CD8-positive, alpha-beta memory T cell (primary cell): ENCODE data around the gene OR2M5. TPM values are rescaled to one million over a fixed set of nuclear protein-coding genes. Genes with fewer than 3 reads are reported as not detected.
A peak's percentile ranks its signal among the peaks of the same experiment; 100 is the strongest.

Source experiments
- CTCF ChIA-PET: fragments of 350-600 bp; sonication (Branson Sonifier 250); formaldehyde crosslinking; loops from one replicate; lab custom pipeline; 2021; ENCODE audit warnings: antibody characterized with exemption; lab: Charles Lee
- POLR2A ChIA-PET: fragments of 350-600 bp; sonication (Branson Sonifier 250); formaldehyde crosslinking; loops from one replicate; lab custom pipeline; 2021; ENCODE audit warnings: antibody characterized with exemption; lab: Charles Lee
- DNase-seq, 5 donors: peaks; one replicate each; pipeline versions ENCODE4 v3.0.0 to v3.0.0-alpha.2; 2020 to 2022; ENCODE audit warnings: mixed read lengths in 1 of 5
- H3K27ac ChIP-seq: one replicate; pipeline ENCODE4 v1.7.0; 2013; ENCODE audit warnings: low read depth, mild to moderate bottlenecking, low read length, moderate library complexity
- H3K27me3 ChIP-seq: 2 replicates; pipeline ENCODE4 v1.7.0; 2013; ENCODE audit warnings: low read length, mild to moderate bottlenecking; ENCODE audit not compliant: insufficient read depth, poor library complexity, severe bottlenecking
- H3K36me3 ChIP-seq: 2 replicates; pipeline ENCODE4 v1.7.0; 2013; ENCODE audit warnings: mild to moderate bottlenecking, low read length, moderate library complexity; ENCODE audit not compliant: insufficient read depth
- H3K4me1 ChIP-seq: 2 replicates; pipeline ENCODE4 v1.7.0; 2013; ENCODE audit warnings: mild to moderate bottlenecking, low read length, moderate library complexity; ENCODE audit not compliant: insufficient read depth
- H3K4me3 ChIP-seq: 2 replicates; pipeline ENCODE4 v1.7.0; 2013; ENCODE audit warnings: mild to moderate bottlenecking, low read length
- H3K9me3 ChIP-seq: 2 replicates; pipeline ENCODE4 v1.7.0; 2013; ENCODE audit warnings: mild to moderate bottlenecking, low read length
- H3K27ac Mint-ChIP-seq, 8 donors: one replicate each; pipeline ENCODE4 v1.8.0; 2020 to 2021; ENCODE audit warnings: mixed read lengths in 8 of 8, mild to moderate bottlenecking in 6 of 8, inconsistent platforms in 3 of 8, moderate library complexity in 3 of 8
- H3K27me3 Mint-ChIP-seq, 2 donors: one replicate each; pipeline ENCODE4 v1.8.0; 2020 to 2021; ENCODE audit warnings: mixed read lengths in 2 of 2, mild to moderate bottlenecking in 1 of 2, moderate library complexity in 1 of 2
- H3K36me3 Mint-ChIP-seq, 3 donors: one replicate each; pipeline ENCODE4 v1.8.0; 2020 to 2021; ENCODE audit warnings: mixed read lengths in 3 of 3, inconsistent platforms in 1 of 3, mild to moderate bottlenecking in 1 of 3
- H3K4me1 Mint-ChIP-seq, 3 donors: one replicate each; pipeline ENCODE4 v1.8.0; 2020 to 2021; ENCODE audit warnings: mixed read lengths in 3 of 3, inconsistent platforms in 1 of 3, mild to moderate bottlenecking in 1 of 3
- H3K4me3 Mint-ChIP-seq, 7 donors: one replicate each; pipeline ENCODE4 v1.8.0; 2020 to 2021; ENCODE audit warnings: mixed read lengths in 7 of 7, mild to moderate bottlenecking in 6 of 7, moderate library complexity in 4 of 7, inconsistent platforms in 2 of 7
- H3K9me3 Mint-ChIP-seq, 5 donors: one replicate each; pipeline ENCODE4 v1.8.0; 2020 to 2022; ENCODE audit warnings: mixed read lengths in 5 of 5, mild to moderate bottlenecking in 3 of 5, moderate library complexity in 2 of 5, inconsistent platforms in 1 of 5
- polyA plus RNA-seq: library from polyadenylated mRNA; unstranded; fragments of 300-500 nt; fragmentation: Illumina TruSeq; gene quantifications from one replicate; pipeline ENCODE4 v1.2.3, GENCODE V29; 2021
- total RNA-seq, 2 experiments: library from RNA; stranded (reverse); gene quantifications; one replicate each; pipeline ENCODE4 v1.2.3, GENCODE V29; 2021

OR2M5 gene
- total RNA-seq (not detected), polyA plus RNA-seq (not detected)

GRCh38 chr1:248144513-248145198 is at the start of gene OR2M5:
Gene OR2M5, plus strand, starts transcription at chr1:248145148. Its CDS starts 0 bp downstream, at chr1:248145148.
- Histone ChIP-seq H3K27ac (no peak within 1 kb of the TSS), H3K36me3 (no peaks in the 10 kb centered on the region), H3K27me3 (no peaks in the 10 kb centered on the region), H3K4me1 (no peaks in the 10 kb centered on the region), H3K4me3 (no peak within 1 kb of the TSS), H3K9me3 (no peaks in the 10 kb centered on the region)
- no peaks in the 10 kb centered on the region for H3K4me1 Mint-ChIP-seq
- H3K27me3 Mint-ChIP-seq: peaks cover 0 to 1% of the 10 kb centered on the region in 2 donors
- ChIA-PET CTCF (no interaction called here), POLR2A (no interaction called here)
- no peak within 1 kb of the TSS for H3K4me3 Mint-ChIP-seq
- H3K36me3 Mint-ChIP-seq: no peaks in the 10 kb centered on the region
- H3K27ac Mint-ChIP-seq: no peak within 1 kb of the TSS
- H3K9me3 Mint-ChIP-seq: peaks cover 2 to 13% (median 5%) of the 10 kb centered on the region in 5 donors
- no peak for DNase-seq

GRCh38 chr1:248098529-248098928 is 46.4 kb upstream of the OR2M5 start:
- no peaks in the 10 kb centered on the region for H3K4me1 ChIP-seq
- Mint-ChIP-seq H3K36me3 (no peaks in the 10 kb centered on the region), H3K9me3 (peaks cover 0 to 6% (median 5%) of the 10 kb centered on the region in 5 donors), H3K27ac (no peak overlapping the region), H3K4me1 (no peaks in the 10 kb centered on the region), H3K27me3 (peaks cover 0 to 1% of the 10 kb centered on the region in 2 donors), H3K4me3 (no peak overlapping the region)
- no peak overlapping the region for H3K27ac ChIP-seq
- no peaks in the 10 kb centered on the region for H3K9me3 ChIP-seq
- no peak for DNase-seq
- no peak overlapping the region for H3K4me3 ChIP-seq
- CTCF ChIA-PET: no interaction called here
- no peaks in the 10 kb centered on the region for H3K27me3 ChIP-seq
- POLR2A ChIA-PET: no interaction called here
- H3K36me3 ChIP-seq: no peaks in the 10 kb centered on the region

- Mint-ChIP-seq H3K9me3 (peaks cover 1 to 13% (median 9%) of the 10 kb centered on the region in 5 donors), H3K4me1 (no peaks in the 10 kb centered on the region), H3K27me3 (peaks cover 0 to 1% of the 10 kb centered on the region in 2 donors), H3K36me3 (no peaks in the 10 kb centered on the region), H3K27ac (no peak overlapping the region), H3K4me3 (no peak overlapping the region)
- H3K36me3 ChIP-seq: no peaks in the 10 kb centered on the region
- no peaks in the 10 kb centered on the region for H3K9me3 ChIP-seq
- ChIA-PET POLR2A (no interaction called here), CTCF (no interaction called here)
- H3K4me3 ChIP-seq: no peak overlapping the region
- H3K27ac ChIP-seq: no peak overlapping the region
- no peak for DNase-seq
- no peaks in the 10 kb centered on the region for H3K4me1 ChIP-seq
- H3K27me3 ChIP-seq: no peaks in the 10 kb centered on the region
These were observed 42.1 kb upstream of the OR2M5 start for GRCh38 chr1:248102847-248103246.

GRCh38 chr1:248111157-248111556 is 33.8 kb upstream of the OR2M5 start:
- no peaks in the 10 kb centered on the region for H3K36me3 Mint-ChIP-seq
- H3K4me1 ChIP-seq: no peaks in the 10 kb centered on the region
- no peaks in the 10 kb centered on the region for H3K36me3 ChIP-seq
- POLR2A ChIA-PET: no interaction called here
- H3K9me3 ChIP-seq: peaks cover 15% of the 10 kb centered on the region
- no peak overlapping the region for H3K27ac ChIP-seq
- H3K4me1 Mint-ChIP-seq: no peaks in the 10 kb centered on the region
- CTCF ChIA-PET: no interaction called here
- H3K9me3 Mint-ChIP-seq: peaks cover 28 to 47% (median 30%) of the 10 kb centered on the region in 5 donors
- no peaks in the 10 kb centered on the region for H3K27me3 ChIP-seq
- no peak overlapping the region for H3K4me3 Mint-ChIP-seq
- DNase-seq: no peak
- no peak overlapping the region for H3K4me3 ChIP-seq
- no peaks in the 10 kb centered on the region for H3K27me3 Mint-ChIP-seq
- H3K27ac Mint-ChIP-seq: no peak overlapping the region

GRCh38 chr1:248114890-248115289 is 30.1 kb upstream of the OR2M5 start:
- no peaks in the 10 kb centered on the region for H3K27me3 Mint-ChIP-seq
- no peaks in the 10 kb centered on the region for H3K4me1 ChIP-seq

GRCh38 chr1:248127653-248128052 is 17.3 kb upstream of the OR2M5 start:
- Histone ChIP-seq H3K4me3 (no peak overlapping the region), H3K27ac (no peak overlapping the region), H3K4me1 (no peaks in the 10 kb centered on the region), H3K27me3 (no peaks in the 10 kb centered on the region), H3K36me3 (no peaks in the 10 kb centered on the region), H3K9me3 (no peaks in the 10 kb centered on the region)
- Mint-ChIP-seq H3K27ac (no peak overlapping the region), H3K9me3 (peaks cover 6 to 16% (median 12%) of the 10 kb centered on the region in 5 donors), H3K36me3 (no peaks in the 10 kb centered on the region), H3K4me1 (no peaks in the 10 kb centered on the region), H3K4me3 (no peak overlapping the region), H3K27me3 (peaks cover 0 to 2% of the 10 kb centered on the region in 2 donors)
- DNase-seq: no peak
- ChIA-PET CTCF (no interaction called here), POLR2A (no interaction called here)

More at GRCh38 chr1:248114890-248115289, 30.1 kb upstream of the OR2M5 start:
- peaks cover 14% of the 10 kb centered on the region for H3K9me3 ChIP-seq
- Mint-ChIP-seq H3K9me3 (peaks cover 18 to 35% (median 22%) of the 10 kb centered on the region in 5 donors), H3K4me1 (no peaks in the 10 kb centered on the region), H3K36me3 (no peaks in the 10 kb centered on the region), H3K4me3 (no peak overlapping the region), H3K27ac (no peak overlapping the region)
- H3K27ac ChIP-seq: no peak overlapping the region
- ChIA-PET POLR2A (no interaction called here), CTCF (no interaction called here)
- no peak overlapping the region for H3K4me3 ChIP-seq
- no peaks in the 10 kb centered on the region for H3K27me3 ChIP-seq
- H3K36me3 ChIP-seq: no peaks in the 10 kb centered on the region
- no peak for DNase-seq

- no peak overlapping the region for H3K27ac ChIP-seq
- Mint-ChIP-seq H3K4me1 (no peaks in the 10 kb centered on the region), H3K9me3 (peaks cover 0 to 16% (median 0%) of the 10 kb centered on the region in 5 donors), H3K27ac (peak overlapping the region in 1 of 8 donors; percentile 43), H3K4me3 (no peak overlapping the region), H3K36me3 (no peaks in the 10 kb centered on the region), H3K27me3 (no peaks in the 10 kb centered on the region)
- H3K4me1 ChIP-seq: no peaks in the 10 kb centered on the region
- CTCF ChIA-PET: no interaction called here
- DNase-seq: no peak
- POLR2A ChIA-PET: no interaction called here
- H3K4me3 ChIP-seq: no peak overlapping the region
- no peaks in the 10 kb centered on the region for H3K36me3 ChIP-seq
- H3K9me3 ChIP-seq: no peaks in the 10 kb centered on the region
- H3K27me3 ChIP-seq: no peaks in the 10 kb centered on the region
These were observed 8.1 kb upstream of the OR2M5 start for GRCh38 chr1:248136811-248137210.

GRCh38 chr1:248140846-248141245 is 4.1 kb upstream of the OR2M5 start:
- Mint-ChIP-seq H3K27me3 (peaks cover 0 to 1% of the 10 kb centered on the region in 2 donors), H3K9me3 (peaks cover 0 to 5% (median 2%) of the 10 kb centered on the region in 5 donors), H3K4me1 (no peaks in the 10 kb centered on the region), H3K36me3 (no peaks in the 10 kb centered on the region), H3K4me3 (no peak overlapping the region), H3K27ac (no peak overlapping the region)
- no peak for DNase-seq
- CTCF ChIA-PET: no interaction called here
- no peaks in the 10 kb centered on the region for H3K9me3 ChIP-seq
- no peaks in the 10 kb centered on the region for H3K27me3 ChIP-seq
- H3K36me3 ChIP-seq: no peaks in the 10 kb centered on the region
- H3K4me1 ChIP-seq: no peaks in the 10 kb centered on the region
- no peak overlapping the region for H3K4me3 ChIP-seq
- POLR2A ChIA-PET: no interaction called here
- no peak overlapping the region for H3K27ac ChIP-seq
